Ovary (tissue), 3 donors: ENCODE data around the gene ACAD8.

Experiments
- CTCF ChIP-seq, 3 donors: fragments of 450-650 bp in 2 of 3; fragments of 200-600 bp in 1 of 3; IDR thresholded peaks; one replicate each; pipeline versions ENCODE4 v1.5.1 to v1.8.0; 2016 to 2022; ENCODE audit warnings: antibody characterized with exemption in 3 of 3, mild to moderate bottlenecking in 1 of 3
- EP300 ChIP-seq: sonication (generic); formaldehyde crosslinking; IDR thresholded peaks from one replicate; pipeline ENCODE4 v1.6.1; 2017; ENCODE audit warnings: antibody characterized with exemption
- POLR2A ChIP-seq: fragments of 450-650 bp; IDR thresholded peaks from one replicate; pipeline ENCODE4 v1.6.1; 2017; ENCODE audit warnings: antibody characterized with exemption, mild to moderate bottlenecking, moderate library complexity
- donor health status: DM: no; HTN: no; CAD: no.

GRCh38 chr11:134290646-134291045 lies 37.3 kb downstream of the ACAD8 start:
- TF ChIP-seq POLR2A (no peak), EP300 (no peak), CTCF (IDR thresholded peaks at IDR 0.05) (no peak)
